HCT116 (cell line): ENCODE results near the gene CBFA2T2. TPM values are rescaled to one million over a fixed set of nuclear protein-coding genes. Genes with fewer than 3 reads are reported as not detected.
A peak's percentile ranks its signal among the peaks of the same experiment; 100 is the strongest.

Experiments used
- ATAC-seq: fragments of 200-7000 bp; cut with Tn5 transposase; 2 replicates; pipeline ENCODE4 v1.9.1; 2020; ENCODE audit warnings: mild to moderate bottlenecking, moderate library complexity
- BruUV-seq: library from RNA; stranded (reverse); fragments of 400-500 nt; replicated peaks from 2 replicates; lab custom pipeline; 2021; lab: Mats Ljungman, UMichigan
- CTCF ChIA-PET: fragments of 300-600 bp; sonication (Branson Sonifier 250); formaldehyde crosslinking; loops from one replicate; lab custom pipeline; 2021; ENCODE audit warnings: antibody characterized with exemption; lab: Charles Lee
- POLR2A ChIA-PET: fragments of 300-600, 350-600 bp; sonication (Branson Sonifier 250); formaldehyde crosslinking; loops from one replicate; lab custom pipeline; 2021; ENCODE audit warnings: antibody characterized with exemption; lab: Charles Lee
- RAD21 ChIA-PET, 2 experiments: fragments of 300-600 bp; sonication (Branson Sonifier 250); formaldehyde crosslinking; loops; one replicate each; lab custom pipeline; 2023; ENCODE audit warnings: low total read pairs in 2 of 2; ENCODE audit not compliant: uncharacterized antibody in 2 of 2, unreplicated experiment in 2 of 2, low non-redundant PET in 1 of 2; lab: Charles Lee
- DNase-seq: peaks from one replicate; pipeline ENCODE4 v3.0.0-alpha.2; 2010; ENCODE audit warnings: low read depth, low spot score
- H2AFZ ChIP-seq: fragments of 200-600 bp; shearing (Covaris generic), sonication (generic); 2 replicates; pipeline ENCODE4 v1.6.1; 2017; ENCODE audit warnings: low read depth, mixed run types, mixed read lengths, antibody characterized with exemption, low read length; ENCODE audit not compliant: poor library complexity, severe bottlenecking
- H3K27ac ChIP-seq: 2 replicates; pipeline ENCODE4 v1.5.1; 2012; ENCODE audit warnings: low read depth, low read length
- H3K27me3 ChIP-seq: fragments of 200-600 bp; sonication (generic); 2 replicates; pipeline ENCODE4 v1.6.1; 2016; ENCODE audit warnings: mixed run types, low read length, mixed read lengths; ENCODE audit not compliant: insufficient read depth
- H3K36me3 ChIP-seq, 2 experiments: fragments of 200-500 bp in 1 of 2; fragments of 200-600 bp in 1 of 2; sonication (Bioruptor generic) in 1 of 2; sonication (generic) in 1 of 2; 2 replicates each; pipeline versions ENCODE4 v1.5.1 to v1.6.1; 2014 to 2016; ENCODE audit warnings: low read length in 2 of 2, inconsistent platforms in 1 of 2, mixed read lengths in 1 of 2, mixed run types in 1 of 2; ENCODE audit not compliant: insufficient read depth in 2 of 2, control insufficient read depth in 1 of 2
- H3K4me1 ChIP-seq, 2 experiments: fragments of 200-600 bp in 1 of 2; sonication (generic) in 1 of 2; 2 replicates each; pipeline versions ENCODE4 v1.5.1 to v1.6.1; 2012 to 2017; ENCODE audit warnings: low read length in 2 of 2, inconsistent platforms in 1 of 2, mild to moderate bottlenecking in 1 of 2, mixed read lengths in 1 of 2, mixed run types in 1 of 2, moderate library complexity in 1 of 2; ENCODE audit not compliant: insufficient read depth in 2 of 2, control insufficient read depth in 1 of 2
- H3K4me2 ChIP-seq: fragments of 200-600 bp; sonication (generic); 2 replicates; pipeline ENCODE4 v1.6.1; 2017; ENCODE audit warnings: mixed run types, low read length, mixed read lengths
- H3K4me3 ChIP-seq, 2 experiments: fragments of 200-600 bp in 1 of 2; sonication (generic) in 1 of 2; replicated peaks in 1 of 2; 2 replicates each; pipeline ENCODE4 v1.5.1; 2011 to 2016; ENCODE audit warnings: low read length in 2 of 2, control low read depth in 1 of 2, low read depth in 1 of 2, mild to moderate bottlenecking in 1 of 2, mixed read lengths in 1 of 2, mixed run types in 1 of 2
- H3K79me2 ChIP-seq: fragments of 200-600 bp; sonication (generic); 2 replicates; pipeline ENCODE4 v1.6.1; 2017; ENCODE audit warnings: mild to moderate bottlenecking, mixed run types, low read length, moderate library complexity, mixed read lengths; ENCODE audit not compliant: insufficient read depth
- H3K9ac ChIP-seq: fragments of 200-600 bp; sonication (generic); 2 replicates; pipeline ENCODE4 v1.6.1; 2016; ENCODE audit warnings: low read length, mixed read lengths
- H3K9me2 ChIP-seq: fragments of 200-600 bp; sonication (generic), shearing (Covaris generic); 2 replicates; pipeline ENCODE4 v1.6.1; 2017; ENCODE audit warnings: mixed run types, mild to moderate bottlenecking, moderate library complexity; ENCODE audit not compliant: insufficient read depth
- H3K9me3 ChIP-seq, 2 experiments: fragments of 200-500 bp in 1 of 2; fragments of 200-600 bp in 1 of 2; sonication (Bioruptor generic) in 1 of 2; sonication (generic) in 1 of 2; 2 replicates each; pipeline ENCODE4 v1.6.1; 2014 to 2017; ENCODE audit warnings: low read length in 2 of 2, mixed read lengths in 2 of 2, inconsistent platforms in 1 of 2, low read depth in 1 of 2, mild to moderate bottlenecking in 1 of 2, mixed run types in 1 of 2, moderate library complexity in 1 of 2; ENCODE audit not compliant: control insufficient read depth in 1 of 2, insufficient read depth in 1 of 2
- H4K20me1 ChIP-seq: fragments of 200-600 bp; sonication (generic), shearing (Covaris generic); 2 replicates; pipeline ENCODE4 v1.6.1; 2017; ENCODE audit warnings: mixed run types, mild to moderate bottlenecking, moderate library complexity; ENCODE audit not compliant: insufficient read depth
- ELF1 ChIP-seq: IDR thresholded peaks from 2 replicates; pipeline ENCODE4 v1.6.1; 2012; ENCODE audit warnings: low read depth, borderline replicate concordance
- JUND ChIP-seq: IDR thresholded peaks from 2 replicates; pipeline ENCODE4 v1.6.1; 2012
- POLR2A ChIP-seq: IDR thresholded peaks from 2 replicates; pipeline ENCODE4 v1.7.0; 2011; ENCODE audit warnings: borderline replicate concordance; ENCODE audit not compliant: insufficient read depth, insufficient read length; ENCODE audit errors: extremely low read depth
- POLR2AphosphoS5 ChIP-seq: IDR thresholded peaks from 2 replicates; pipeline ENCODE4 v1.6.1; 2011; ENCODE audit warnings: mild to moderate bottlenecking, low read depth, low read length, moderate library complexity
- TCF7L2 ChIP-seq: IDR thresholded peaks from 2 replicates; pipeline ENCODE4 v1.7.0; 2011; ENCODE audit warnings: borderline replicate concordance, inconsistent platforms; ENCODE audit not compliant: insufficient read depth, insufficient read length; ENCODE audit errors: extremely low read depth
- ZFX ChIP-seq: fragments of 450-650 bp; IDR thresholded peaks from 2 replicates; pipeline ENCODE4 v1.6.1; 2017
- ZNF274 ChIP-seq: fragments of 200-500 bp; sonication (Bioruptor generic); IDR thresholded peaks from 2 replicates; pipeline ENCODE4 v1.6.1; 2014; ENCODE audit warnings: mild to moderate bottlenecking, low read depth, low read length, inconsistent platforms
- intact Hi-C: fragments of 100-400 bp; cut with micrococcal nuclease; formaldehyde crosslinking; loops from 2 replicates; pipeline ENCODE4 v1.10.0; 2022
- total RNA-seq: library from RNA; stranded (reverse); gene quantifications from one replicate; pipeline ENCODE4 v1.2.1, GENCODE V29; 2021; ENCODE audit not compliant: unreplicated experiment

The CBFA2T2 gene
- total RNA-seq, 1 experiment from 2014 or later = 8.0 TPM

GRCh38 chr20:33443006-33443511, 46.8 kb upstream of the CBFA2T2 start:
- peak overlapping the region; percentile 67 for H3K9ac ChIP-seq
- peak overlapping the region; percentile 85 for H3K4me2 ChIP-seq
- no peaks in the 10 kb centered on the region for H3K9me2 ChIP-seq
- no peaks in the 10 kb centered on the region for H3K27me3 ChIP-seq
- H3K79me2 ChIP-seq = no peaks in the 10 kb centered on the region
- TF ChIP-seq ZFX (peak; percentile 59; the same call in 1 of the 2 replicates), JUND (no peak), TCF7L2 (peak; percentile 72)
- H3K4me1 ChIP-seq = peaks cover 12 to 22% of the 10 kb centered on the region in 2 experiments
- H3K36me3 ChIP-seq = no peaks in the 10 kb centered on the region
- intact Hi-C loops = no loop called here
- H4K20me1 ChIP-seq = no peaks in the 10 kb centered on the region
- ChIA-PET RAD21 (interaction anchor here in 1 of 2 experiments (0.6 kb wide), 1 partner anchor 218 kb away, joined by 5 read pairs; no protein-coding TSS in a partner anchor), POLR2A (interaction anchor here (1.7 kb wide), 1 partner anchor 42 kb away, joined by 5 read pairs; the partner anchor contains the start of gene CDK5RAP1), CTCF (interaction anchor here (1.0 kb wide), 2 partner anchors 14 to 27 kb away, joined by 3 read pairs; no protein-coding TSS in a partner anchor)
- peak; percentile 44 for ATAC-seq
- no peak for DNase-seq
- no peaks in the 10 kb centered on the region for H3K9me3 ChIP-seq
- H3K27ac ChIP-seq = peak overlapping the region; percentile 63; the same call in 1 of the 2 replicates
- BruUV-seq = no TSS peak
- H3K4me3 ChIP-seq = peak overlapping the region; percentile 57 to 69
- H2AFZ ChIP-seq = peak overlapping the region; percentile 35

GRCh38 chr20:33443512-33444239, 46.2 kb upstream of the CBFA2T2 start, which contains the start of gene SNTA1:
Gene SNTA1, minus strand, starts transcription at chr20:33443763. Its CDS starts 143 bp downstream, at chr20:33443620.
- ChIA-PET RAD21 (interaction anchor here in 1 of 2 experiments (0.6 kb wide), 1 partner anchor 217 kb away, joined by 5 read pairs; no protein-coding TSS in a partner anchor), CTCF (interaction anchor here (1.0 to 1.4 kb wide), 3 partner anchors 10 to 28 kb away, joined by 3 to 6 read pairs (median 3); no protein-coding TSS in a partner anchor), POLR2A (interaction anchor here (0.6 to 1.7 kb wide), 3 partner anchors 9 to 46 kb away, joined by 3 to 5 read pairs (median 5); partner anchors contain the start of genes CBFA2T2 and CDK5RAP1)
- Histone ChIP-seq H3K9me3 (no peaks in the 10 kb centered on the region), H3K27ac (peak within 1 kb of the TSS; percentile 63; the same call in 1 of the 2 replicates), H3K36me3 (no peaks in the 10 kb centered on the region), H4K20me1 (no peaks in the 10 kb centered on the region), H3K79me2 (no peaks in the 10 kb centered on the region), H3K9me2 (no peaks in the 10 kb centered on the region), H3K4me2 (peak within 1 kb of the TSS; percentile 85), H3K4me3 (peak within 1 kb of the TSS; percentile 57 to 69), H2AFZ (peak within 1 kb of the TSS; percentile 95), H3K4me1 (peaks cover 12 to 22% of the 10 kb centered on the region in 2 experiments), H3K9ac (peak within 1 kb of the TSS; percentile 67), H3K27me3 (no peaks in the 10 kb centered on the region)
- intact Hi-C loops = loop anchor here (2.0 kb wide), 1 partner anchor 43 kb away; the partner anchor contains the start of gene CDK5RAP1
- DNase-seq = no peak
- BruUV-seq = no TSS peak
- ATAC-seq = peak; percentile 91
- TF ChIP-seq ZFX (0 out of 2 replicates have a peak, but pooled peaks have one; percentile 29), ELF1 (no peak), POLR2A (no peak), JUND (no peak), ZNF274 (no peak), POLR2AphosphoS5 (peak; percentile 44; the same call in 1 of the 2 replicates)
